ENCODE data around the gene NTSR1. TPM values are rescaled to one million over a fixed set of nuclear protein-coding genes. Genes with fewer than 3 reads are reported as not detected.

The NTSR1 gene
- total RNA-seq (2014; rRNA removed; shearing (Covaris generic); ENCODE audit: low replicate concordance), result not detected in 2 replicates

- DNase-seq (ENCODE audit: low read depth), result no peak
- in situ Hi-C loops (cut with HindIII; ENCODE audit: low pct_unique_long_range_greater_than_20kb, low sequenced_read_pairs), result no loop called here
Measured at GRCh38 chr20:62708591-62709536, at the start of gene NTSR1. TSS of gene NTSR1 (plus strand) at chr20:62708836. CDS start at chr20:62709208, 372 bp downstream.

GRCh38 chr20:62659488-62660239, 49.0 kb upstream of the NTSR1 start:
- in situ Hi-C loops (cut with HindIII; ENCODE audit: low pct_unique_long_range_greater_than_20kb, low sequenced_read_pairs), result no loop called here
- no peak for DNase-seq (ENCODE audit: low read depth)

GRCh38 chr20:62660240-62660615, 48.4 kb upstream of the NTSR1 start:
- no peak for DNase-seq (ENCODE audit: low read depth)
- in situ Hi-C loops (cut with HindIII; ENCODE audit: low pct_unique_long_range_greater_than_20kb, low sequenced_read_pairs), result no loop called here

- in situ Hi-C loops (cut with HindIII; ENCODE audit: low pct_unique_long_range_greater_than_20kb, low sequenced_read_pairs), result no loop called here
- DNase-seq (ENCODE audit: low read depth), result no peak
Measured at GRCh38 chr20:62660768-62661167, 47.9 kb upstream of the NTSR1 start.

- in situ Hi-C loops (cut with HindIII; ENCODE audit: low pct_unique_long_range_greater_than_20kb, low sequenced_read_pairs), result no loop called here
- DNase-seq (ENCODE audit: low read depth), result no peak
Measured at GRCh38 chr20:62661647-62662046, 47.0 kb upstream of the NTSR1 start.

GRCh38 chr20:62662422-62662821, 46.2 kb upstream of the NTSR1 start:
- no peak for DNase-seq (ENCODE audit: low read depth)
- in situ Hi-C loops (cut with HindIII; ENCODE audit: low pct_unique_long_range_greater_than_20kb, low sequenced_read_pairs), result no loop called here

- in situ Hi-C loops (cut with HindIII; ENCODE audit: low pct_unique_long_range_greater_than_20kb, low sequenced_read_pairs), result no loop called here
- no peak for DNase-seq (ENCODE audit: low read depth)
Measured at GRCh38 chr20:62663145-62664018, 45.3 kb upstream of the NTSR1 start.

- in situ Hi-C loops (cut with HindIII; ENCODE audit: low pct_unique_long_range_greater_than_20kb, low sequenced_read_pairs), result no loop called here
Measured at GRCh38 chr20:62664019-62664971, 44.3 kb upstream of the NTSR1 start.

GRCh38 chr20:62665153-62665754, 43.4 kb upstream of the NTSR1 start:
- DNase-seq (ENCODE audit: low read depth), result no peak
- in situ Hi-C loops (cut with HindIII; ENCODE audit: low pct_unique_long_range_greater_than_20kb, low sequenced_read_pairs), result no loop called here

More at GRCh38 chr20:62664019-62664971, 44.3 kb upstream of the NTSR1 start:
- no peak for DNase-seq (ENCODE audit: low read depth)

GRCh38 chr20:62665826-62666735, 42.6 kb upstream of the NTSR1 start:
- DNase-seq (ENCODE audit: low read depth), result no peak
- in situ Hi-C loops (cut with HindIII; ENCODE audit: low pct_unique_long_range_greater_than_20kb, low sequenced_read_pairs), result no loop called here

GRCh38 chr20:62666736-62667529, 41.7 kb upstream of the NTSR1 start:
- in situ Hi-C loops (cut with HindIII; ENCODE audit: low pct_unique_long_range_greater_than_20kb, low sequenced_read_pairs), result no loop called here
- DNase-seq (ENCODE audit: low read depth), result peak; percentile 62

- in situ Hi-C loops (cut with HindIII; ENCODE audit: low pct_unique_long_range_greater_than_20kb, low sequenced_read_pairs), result no loop called here
Measured at GRCh38 chr20:62667530-62668440, 40.9 kb upstream of the NTSR1 start.

GRCh38 chr20:62668441-62669027, 40.1 kb upstream of the NTSR1 start:
- peak; percentile 65 for DNase-seq (ENCODE audit: low read depth)
- in situ Hi-C loops (cut with HindIII; ENCODE audit: low pct_unique_long_range_greater_than_20kb, low sequenced_read_pairs), result no loop called here

More at GRCh38 chr20:62667530-62668440, 40.9 kb upstream of the NTSR1 start:
- no peak for DNase-seq (ENCODE audit: low read depth)

- in situ Hi-C loops (cut with HindIII; ENCODE audit: low pct_unique_long_range_greater_than_20kb, low sequenced_read_pairs), result no loop called here
- no peak for DNase-seq (ENCODE audit: low read depth)
Measured at GRCh38 chr20:62669249-62669648, 39.4 kb upstream of the NTSR1 start.

Data from Caki2 (cell line).